ENCODE data around the gene DUSP22. TPM values are rescaled to one million over a fixed set of nuclear protein-coding genes. Genes with fewer than 3 reads are reported as not detected.
A peak's percentile ranks its signal among the peaks of the same experiment; 100 is the strongest.

Gene DUSP22
- total and polyA plus RNA-seq, 2 of the 8 experiments (the other 6 are each of a cell fraction or from before 2014, with no cell fraction given): 15.5 to 32.4 TPM

GRCh38 chr6:292506-293192 lies 362 bp downstream of the DUSP22 start (continued):
- TF ChIP-seq ASH2L (IDR thresholded peaks at IDR 0.05; ENCODE audit: low read length): peak; percentile 64
- no peak for TF ChIP-seq CREB1 (IDR thresholded peaks at IDR 0.05)
- peak; percentile 41 for TF ChIP-seq SAP30 (IDR thresholded peaks at IDR 0.05; ENCODE audit: insufficient read depth, insufficient replicate concordance, low read length)
- peak; percentile 5; the same call in 1 of the 2 replicates for TF ChIP-seq TBP (IDR thresholded peaks at IDR 0.05; ENCODE audit: low read depth, low read length)
- no peak for TF ChIP-seq KDM5A (IDR thresholded peaks at IDR 0.05; ENCODE audit: low read length)
- peak; percentile 3; the same call in 1 of the 2 replicates for TF ChIP-seq USF2 (IDR thresholded peaks at IDR 0.05; ENCODE audit: low read length)
- TF ChIP-seq RNF2 (IDR thresholded peaks at IDR 0.05; ENCODE audit: borderline replicate concordance, low read depth, low read length, missing control alignments, poor library complexity, severe bottlenecking): no peak
- TF ChIP-seq CBX5 (IDR thresholded peaks at IDR 0.05; ENCODE audit: low read depth, low read length): no peak
- peak in 1 of 2 experiments; percentile 80; a peak in 2 of 4 replicates for TF ChIP-seq SIN3A (conservative IDR thresholded peaks at IDR 0.05 in 1 of 2, IDR thresholded peaks at IDR 0.05 in 1 of 2; ENCODE audit: low read depth in 1 of 2, low read length in 2 of 2)
- 0 out of 2 replicates have a peak, but pooled peaks have one; percentile 86 for TF ChIP-seq RBBP5 (IDR thresholded peaks at IDR 0.05; ENCODE audit: borderline replicate concordance, low read depth, low read length)
- TF ChIP-seq POLR2A (IDR thresholded peaks at IDR 0.05; ENCODE audit: control extremely low read depth in 1 of 2, low read depth in 2 of 2, low read length in 2 of 2): 0 out of 3 replicates have a peak, but pooled peaks of 1 of the 2 experiments have one; percentile 27
- TF ChIP-seq EZH2 (IDR thresholded peaks at IDR 0.05; ENCODE audit: low read depth, low read length, severe bottlenecking): no peak
